ENCODE results near the gene PUDP. TPM values are rescaled to one million over a fixed set of nuclear protein-coding genes. Genes with fewer than 3 reads are reported as not detected.
"Not testable (repeated sequence)": the region's sequence is repeated elsewhere in the genome, so short reads cannot be mapped to it uniquely, and the experiment has no call there.

The PUDP gene
- total RNA-seq, 2 donors from 2014 or later, result 11.8 to 13.1 TPM

DNA sequence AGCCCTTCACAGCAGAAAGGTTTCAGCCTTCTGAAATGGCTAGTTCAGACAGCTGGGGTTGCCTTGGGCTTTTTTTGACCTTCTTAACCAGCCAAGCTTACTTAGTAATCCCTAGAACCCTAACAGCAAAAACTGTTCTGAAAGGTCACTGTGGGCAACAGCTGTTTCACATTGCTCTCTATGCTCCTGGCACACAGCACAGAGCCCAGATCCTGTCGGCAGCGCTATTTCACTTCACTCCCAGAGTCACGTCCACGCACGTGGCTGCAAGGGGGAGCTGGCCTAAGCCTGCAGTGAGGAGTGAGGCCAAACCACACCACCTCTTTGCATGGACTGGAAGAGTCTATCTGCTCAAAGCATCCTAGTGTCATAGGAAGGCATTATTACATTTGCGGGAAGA, 32.4 kb downstream of the PUDP start:
- no peak for DNase-seq (ENCODE audit: low spot score)
- intact Hi-C loops (cut with DNase I), result no loop called here

DNA sequence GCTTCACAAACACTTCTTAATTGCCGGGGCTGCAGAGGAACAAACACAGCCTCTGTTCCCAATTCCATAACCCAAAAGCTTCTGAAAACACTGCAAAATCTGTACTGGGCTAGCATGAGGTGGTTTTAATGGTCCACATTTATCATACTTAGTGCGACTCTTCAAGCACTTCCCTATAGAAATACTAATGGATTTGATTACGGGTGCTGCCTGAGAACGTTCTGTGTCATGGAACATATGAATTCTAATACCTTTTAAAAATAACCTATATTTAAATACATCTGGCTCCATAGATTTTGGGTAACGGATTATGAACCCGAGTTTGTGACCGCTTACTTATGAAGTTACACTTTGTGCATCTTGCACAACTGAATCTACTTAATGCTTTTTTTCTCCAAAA, 35.9 kb downstream of the PUDP start:
- DNase-seq (ENCODE audit: low spot score), result no peak
- intact Hi-C loops (cut with DNase I), result no loop called here

DNA sequence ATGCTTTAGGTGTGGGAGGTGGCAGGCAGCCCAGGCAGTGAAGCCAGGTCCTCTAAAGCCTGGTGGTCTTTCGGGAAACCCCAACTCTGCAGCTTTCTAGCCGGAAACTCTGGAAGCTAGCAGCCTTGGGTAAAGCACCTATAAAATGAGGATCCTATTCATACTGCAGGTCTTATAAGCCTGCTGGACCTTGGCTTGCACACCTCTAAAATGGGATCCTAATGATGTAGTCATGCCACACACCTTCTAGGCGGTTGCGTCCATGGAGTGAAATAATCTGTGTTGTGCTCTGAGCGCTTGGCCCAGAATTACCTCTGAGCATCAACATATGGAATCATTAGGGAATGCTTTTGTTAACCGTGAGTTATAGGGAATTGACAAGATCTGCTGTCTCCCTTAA, 36.4 kb downstream of the PUDP start:
- DNase-seq (ENCODE audit: low spot score), result no peak
- intact Hi-C loops (cut with DNase I), result no loop called here

DNA sequence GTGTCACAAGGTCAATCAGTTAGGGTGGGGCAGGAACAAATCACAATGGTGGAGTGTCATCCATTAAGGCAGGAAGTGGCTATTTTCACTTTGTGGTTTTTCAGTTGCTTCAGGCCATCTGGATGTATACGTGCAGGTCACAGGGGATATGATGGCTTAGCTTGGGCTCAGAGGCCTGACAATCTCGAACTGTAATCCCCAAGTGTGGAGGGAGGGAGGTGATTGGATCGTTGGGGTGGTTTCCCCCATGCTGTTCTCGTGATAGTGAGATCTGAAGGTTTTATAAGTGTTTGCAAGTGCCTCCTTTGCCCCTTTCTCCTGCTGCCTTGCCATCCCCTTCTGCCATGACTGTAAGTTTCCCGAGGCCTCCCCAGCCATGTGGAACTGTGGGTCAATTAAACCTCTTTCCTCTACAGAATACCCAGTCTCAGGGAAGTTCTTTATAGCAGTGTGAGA, 37.1 kb downstream of the PUDP start:
- intact Hi-C loops (cut with DNase I), result no loop called here
- no peak for DNase-seq (ENCODE audit: low spot score)

DNA sequence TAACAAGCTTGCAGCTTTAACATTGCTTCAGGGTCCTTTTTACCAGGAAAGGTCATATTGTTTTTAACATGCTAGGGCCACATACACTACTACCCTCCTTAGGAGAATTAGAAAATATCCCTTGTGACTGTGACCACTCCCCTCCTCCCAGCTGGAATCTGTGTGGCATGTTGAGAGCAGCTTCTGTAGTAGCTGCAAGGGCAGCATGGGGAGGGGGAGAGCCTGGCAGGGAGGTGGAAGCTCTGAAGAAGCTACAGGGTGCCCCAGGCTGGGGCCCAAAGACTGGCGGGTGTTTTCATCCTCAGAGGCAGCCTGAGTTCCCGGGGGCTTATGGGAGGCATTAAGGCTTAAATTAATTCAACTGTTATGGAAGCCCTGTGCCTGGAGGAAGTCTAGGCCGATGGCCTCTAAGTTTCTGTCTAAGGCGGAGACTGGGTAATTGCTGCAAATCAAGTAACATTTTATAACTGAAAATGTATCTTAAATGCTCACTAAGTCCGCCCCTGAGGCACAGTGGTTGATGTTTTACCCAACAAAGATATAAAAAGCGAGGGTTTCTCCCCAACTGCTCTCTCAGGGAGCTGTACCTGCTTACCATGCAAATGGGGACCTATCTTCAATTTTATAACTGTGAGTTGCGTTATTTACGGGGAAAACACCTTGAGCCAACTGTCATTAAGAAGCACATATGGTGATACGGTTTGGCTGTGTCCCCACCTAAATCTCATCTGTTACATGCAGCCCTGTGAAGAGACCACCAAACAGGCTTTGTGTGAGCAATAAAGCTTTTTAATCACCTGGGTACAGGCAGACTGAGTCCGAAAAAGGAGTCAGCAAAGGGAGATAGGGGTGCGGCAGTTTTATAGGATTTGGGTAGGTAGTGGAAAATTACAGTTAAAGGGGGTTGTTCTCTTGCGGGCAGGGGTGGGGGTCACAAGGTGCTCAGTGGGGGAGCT, 37.8 kb downstream of the PUDP start:
- intact Hi-C loops (cut with DNase I), result no loop called here
- no peak for DNase-seq (ENCODE audit: low spot score)

DNA sequence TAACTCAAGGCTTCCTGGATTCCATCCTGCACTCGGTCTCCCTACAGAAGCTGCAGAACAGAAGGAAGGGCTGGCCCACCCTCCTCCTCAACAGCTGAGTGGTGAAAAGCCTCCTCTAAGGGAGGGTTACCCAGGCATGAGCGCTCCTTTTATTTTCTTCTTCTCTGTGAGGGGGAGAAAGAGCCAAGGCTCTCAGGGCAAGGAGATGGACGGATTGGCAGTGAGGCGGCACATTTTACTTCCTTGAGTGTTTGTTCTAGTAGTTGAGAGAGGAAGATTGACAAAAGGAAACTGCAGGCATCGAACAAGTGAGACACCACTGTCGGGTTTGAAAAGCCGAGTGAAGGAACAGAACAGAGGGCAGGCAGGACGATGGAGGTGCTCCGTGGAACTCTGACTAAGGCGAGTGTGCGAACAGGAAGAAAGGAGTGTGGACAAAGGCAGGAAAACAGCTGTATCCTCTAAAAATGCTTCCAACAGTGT, 38.9 kb downstream of the PUDP start:
- DNase-seq (ENCODE audit: low spot score), result no peak
- intact Hi-C loops (cut with DNase I), result no loop called here

DNA sequence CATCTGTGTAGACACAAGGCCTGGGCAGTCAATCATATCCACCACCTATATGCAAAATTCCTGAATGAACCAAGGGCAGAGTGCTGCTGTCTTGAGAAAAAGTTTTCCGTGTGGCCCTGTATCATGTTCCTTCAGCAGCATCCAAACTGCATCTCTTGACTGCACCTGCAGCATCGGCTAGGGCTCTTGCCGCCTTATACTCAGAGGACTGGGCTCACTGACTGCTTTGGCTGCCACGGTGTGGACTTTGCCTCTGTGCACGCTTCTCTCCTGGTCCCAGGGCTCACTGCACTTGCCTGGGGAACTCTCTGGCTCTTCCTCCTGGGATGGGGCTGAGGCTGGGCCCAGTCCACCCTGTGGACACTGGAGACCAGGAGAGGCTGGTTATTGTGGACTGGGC, 39.9 kb downstream of the PUDP start:
- no peak for DNase-seq (ENCODE audit: low spot score)
- intact Hi-C loops (cut with DNase I), result no loop called here

DNA sequence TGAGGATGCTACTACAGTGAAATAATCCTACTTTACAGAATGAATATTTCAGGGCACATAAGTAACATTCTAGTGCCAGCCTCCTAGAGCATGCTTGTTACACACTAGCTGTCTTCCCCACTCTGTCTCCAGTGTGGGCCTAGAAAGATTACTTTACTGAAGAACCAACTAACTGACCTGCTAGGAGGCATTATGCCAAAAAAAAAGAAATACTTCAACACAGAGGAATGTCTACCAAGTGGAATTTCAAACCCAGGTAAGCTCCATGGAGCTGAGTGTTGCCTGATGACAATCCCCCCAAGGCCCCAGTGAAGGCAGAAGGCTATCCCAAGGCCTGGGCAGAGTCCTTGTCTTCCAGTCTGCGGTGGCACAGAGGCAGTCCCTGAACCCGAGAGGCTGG, 41.3 kb downstream of the PUDP start:
- DNase-seq (ENCODE audit: low spot score), result no peak
- intact Hi-C loops (cut with DNase I), result no loop called here

DNA sequence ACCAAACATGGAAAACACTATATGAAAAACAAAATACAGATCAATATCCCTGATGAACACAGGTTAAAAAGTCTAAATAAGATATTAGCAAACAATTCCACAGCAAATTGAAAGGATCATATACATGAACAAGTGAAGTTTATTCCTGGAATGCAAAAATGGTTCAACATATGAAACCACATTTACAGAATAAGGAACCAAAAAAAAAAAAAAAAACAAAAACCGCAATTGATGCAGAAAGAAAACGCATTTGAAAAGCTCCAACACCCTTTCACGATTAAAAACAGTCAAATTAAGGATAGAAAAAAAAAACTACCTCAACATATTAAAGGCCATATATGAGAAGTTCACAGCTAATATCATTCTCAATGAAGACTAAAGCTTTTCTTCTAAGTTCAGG, 45.8 kb downstream of the PUDP start:
- intact Hi-C loops (cut with DNase I), result no loop called here
- DNase-seq (ENCODE audit: low spot score), result no peak

DNA sequence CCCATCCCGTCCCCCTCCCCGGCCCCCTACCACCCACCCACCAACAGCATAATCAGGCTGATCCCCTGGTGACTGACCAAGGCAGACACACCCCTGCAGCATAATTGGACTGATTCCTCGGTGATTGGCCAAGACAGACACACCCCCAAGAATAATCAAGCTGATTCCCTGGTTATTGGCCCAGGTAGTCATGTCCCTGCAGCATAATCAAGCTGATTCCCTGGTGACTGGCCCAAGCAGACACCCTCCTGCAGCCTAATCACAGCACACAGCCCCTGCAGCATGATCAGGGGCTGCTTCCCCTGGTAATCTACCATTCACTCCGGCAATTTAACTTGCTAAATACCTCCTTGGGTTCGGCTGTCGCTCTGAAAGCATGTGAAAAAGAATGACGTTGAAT, 47.9 kb downstream of the PUDP start:
- intact Hi-C loops (cut with DNase I), result no loop called here
- no peak for DNase-seq (ENCODE audit: low spot score)

DNA sequence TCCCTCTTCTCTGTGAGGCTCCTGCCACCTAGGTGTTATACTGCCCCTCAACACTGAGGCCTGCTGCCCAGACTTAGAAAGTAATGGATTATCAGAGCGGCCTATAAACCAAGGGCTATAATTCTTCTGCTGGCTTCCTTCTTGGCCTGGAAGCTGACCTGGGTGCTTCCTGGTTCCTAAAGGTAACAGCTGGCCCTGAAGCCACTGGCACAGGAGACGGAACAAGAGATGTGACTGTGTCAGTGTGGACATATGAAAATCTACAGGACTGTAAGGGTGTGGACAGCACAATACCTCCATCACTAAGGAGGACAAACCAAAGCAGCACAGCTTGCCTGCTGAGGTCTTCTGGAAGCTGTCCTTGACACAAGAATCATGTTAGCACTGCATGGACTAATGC, 52.3 kb downstream of the PUDP start:
- DNase-seq (ENCODE audit: low spot score); intact Hi-C loops (cut with DNase I): not testable (repeated sequence)

DNA sequence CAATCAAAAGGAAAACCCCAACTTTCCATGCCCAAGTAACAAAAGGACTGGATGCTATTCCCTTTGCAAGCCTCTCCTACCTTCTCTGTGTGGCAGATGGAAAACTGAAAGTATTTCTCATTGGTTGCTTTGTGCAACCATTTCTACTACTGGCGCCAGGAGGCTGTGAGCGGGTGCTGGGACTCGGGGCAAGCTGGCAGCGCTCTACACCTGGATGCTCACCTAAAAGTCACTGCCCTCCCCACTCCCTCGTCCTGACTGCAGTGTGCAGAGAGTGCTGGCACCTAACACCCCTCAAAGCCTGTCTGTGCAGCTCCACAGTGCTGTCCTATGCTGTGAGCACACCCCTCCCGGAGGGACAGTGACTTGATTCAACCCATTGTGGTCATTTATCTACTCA, 54.6 kb downstream of the PUDP start:
- no peak for DNase-seq (ENCODE audit: low spot score)
- intact Hi-C loops (cut with DNase I), result no loop called here

DNA sequence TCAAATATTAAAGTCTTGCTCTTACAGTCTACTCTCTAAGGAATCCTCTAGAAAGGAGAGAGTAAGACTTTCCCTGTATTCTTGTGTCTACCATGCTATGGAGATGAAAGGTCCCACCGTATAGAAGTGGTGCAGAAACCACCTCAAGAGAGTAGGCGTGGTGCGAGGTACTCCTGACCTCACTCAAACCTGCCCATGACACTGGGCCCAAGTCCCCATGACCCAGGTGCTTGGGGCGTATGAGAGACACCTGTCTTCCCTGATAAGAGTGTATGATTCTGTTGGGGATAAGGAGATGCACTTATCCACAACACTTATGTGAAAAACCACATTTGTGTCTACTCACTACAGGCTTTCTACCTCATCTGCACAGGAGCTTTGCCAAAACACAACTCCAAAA, 55.4 kb downstream of the PUDP start:
- intact Hi-C loops (cut with DNase I), result no loop called here
- no peak for DNase-seq (ENCODE audit: low spot score)

DNA sequence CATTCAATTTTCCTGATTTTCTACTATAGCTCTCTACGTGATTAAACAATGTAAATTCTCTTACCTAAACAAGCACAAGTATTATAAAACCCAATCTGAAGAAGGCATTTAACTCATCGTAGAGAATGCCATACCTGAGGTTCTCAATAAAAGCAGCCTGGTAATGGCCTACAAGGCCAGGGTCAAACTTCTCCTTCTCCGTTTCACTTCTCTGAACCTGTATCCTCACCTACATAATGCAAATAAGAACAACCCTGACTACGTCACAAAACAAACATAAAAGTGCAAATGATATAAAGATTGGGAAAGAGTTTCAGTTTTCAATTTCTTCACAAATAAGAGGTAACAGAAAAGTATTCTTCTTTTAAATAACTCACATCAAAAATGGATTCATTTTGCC, 56.0 kb downstream of the PUDP start:
- intact Hi-C loops (cut with DNase I), result no loop called here
- no peak for DNase-seq (ENCODE audit: low spot score)

DNA sequence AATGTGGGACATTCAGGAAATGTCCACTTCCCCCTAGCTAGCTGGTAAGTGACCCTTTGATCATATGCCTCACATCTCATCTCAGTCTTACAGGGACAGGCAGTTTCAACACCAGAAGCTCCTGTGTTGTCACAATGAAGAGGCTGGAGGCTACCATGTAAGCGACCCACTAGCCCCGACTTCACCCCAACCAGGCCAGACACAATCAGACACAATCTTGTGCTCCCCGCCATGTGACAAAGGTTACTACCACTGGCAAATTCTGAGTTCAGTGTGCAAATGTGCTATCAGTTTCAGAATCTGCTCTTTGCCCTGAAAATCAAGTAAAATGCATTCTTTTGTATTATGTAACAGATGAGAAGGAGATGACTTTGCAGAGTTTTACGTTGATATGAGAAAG, 57.3 kb downstream of the PUDP start:
- DNase-seq (ENCODE audit: low spot score), result no peak
- intact Hi-C loops (cut with DNase I), result no loop called here

DNA sequence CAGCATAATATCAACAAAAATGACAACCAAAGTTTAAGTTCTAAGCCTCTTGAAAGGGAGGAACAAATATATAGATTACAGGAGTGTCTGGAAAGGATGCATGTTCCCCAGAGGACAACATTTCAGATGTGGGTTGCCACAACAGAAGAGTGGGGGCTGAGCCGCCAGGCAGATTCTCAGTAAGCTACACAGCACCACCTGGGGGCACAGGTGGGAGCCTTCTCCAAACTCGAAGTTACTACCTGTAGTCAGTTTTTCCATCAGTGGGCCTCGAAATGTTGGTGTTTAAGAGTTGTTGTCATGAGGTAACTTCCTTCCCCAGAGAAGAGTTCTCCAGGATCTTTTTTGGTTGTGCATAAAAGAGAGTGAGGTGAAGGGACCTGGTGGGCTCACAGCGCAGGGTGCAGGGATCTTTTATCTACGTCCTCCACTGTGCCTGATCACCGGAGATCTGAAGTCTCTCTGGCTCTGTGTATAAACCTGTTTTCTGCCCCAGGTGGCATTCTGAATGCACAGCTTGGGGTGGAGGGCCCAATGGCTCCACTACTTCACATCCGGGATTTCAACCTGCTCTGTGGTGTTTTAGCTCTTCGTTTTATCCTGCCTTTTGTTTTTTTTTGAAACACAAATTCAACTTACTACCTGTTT, 58.9 kb downstream of the PUDP start:
- intact Hi-C loops (cut with DNase I), result no loop called here
- no peak for DNase-seq (ENCODE audit: low spot score)

DNA sequence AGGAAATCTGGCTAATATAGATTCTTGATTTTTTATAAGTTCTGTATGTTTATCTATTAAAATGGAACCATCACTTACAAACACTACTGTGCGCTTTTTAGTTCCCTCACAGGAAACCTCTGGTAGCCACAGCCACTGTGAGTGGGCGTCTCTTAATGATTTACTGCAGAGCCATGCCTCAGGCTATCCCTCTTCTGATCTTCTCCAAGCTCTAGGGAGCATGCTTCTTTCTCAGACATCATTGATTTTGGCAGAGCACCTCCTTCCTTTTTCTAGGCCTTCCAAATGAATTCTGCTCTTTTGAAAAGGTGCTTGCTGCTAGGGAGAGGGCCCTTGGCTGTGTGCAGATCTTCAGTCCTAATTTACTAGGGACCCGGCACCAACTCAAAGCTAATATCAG, 61.6 kb downstream of the PUDP start:
- intact Hi-C loops (cut with DNase I), result no loop called here
- DNase-seq (ENCODE audit: low spot score), result no peak

DNA sequence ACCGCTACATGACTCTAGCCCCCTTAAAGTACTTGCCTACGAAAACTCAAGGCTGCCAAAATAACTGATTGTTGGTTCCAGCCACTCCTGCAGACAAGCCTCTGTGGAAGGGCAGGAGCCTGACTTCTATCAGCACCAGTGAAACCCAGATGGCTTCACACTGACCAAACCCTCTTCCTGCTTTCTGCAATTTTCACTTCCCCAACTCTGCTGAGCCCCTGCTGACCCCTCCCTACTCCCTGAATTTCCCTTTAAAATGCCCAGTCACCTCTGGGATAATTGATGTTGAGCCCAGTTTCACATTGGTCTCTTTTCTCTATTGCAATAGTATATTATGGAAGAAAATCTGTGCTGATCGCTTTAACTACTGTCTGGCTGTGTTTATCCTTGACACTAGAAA, 62.1 kb downstream of the PUDP start:
- intact Hi-C loops (cut with DNase I), result no loop called here
- DNase-seq (ENCODE audit: low spot score), result no peak

DNA sequence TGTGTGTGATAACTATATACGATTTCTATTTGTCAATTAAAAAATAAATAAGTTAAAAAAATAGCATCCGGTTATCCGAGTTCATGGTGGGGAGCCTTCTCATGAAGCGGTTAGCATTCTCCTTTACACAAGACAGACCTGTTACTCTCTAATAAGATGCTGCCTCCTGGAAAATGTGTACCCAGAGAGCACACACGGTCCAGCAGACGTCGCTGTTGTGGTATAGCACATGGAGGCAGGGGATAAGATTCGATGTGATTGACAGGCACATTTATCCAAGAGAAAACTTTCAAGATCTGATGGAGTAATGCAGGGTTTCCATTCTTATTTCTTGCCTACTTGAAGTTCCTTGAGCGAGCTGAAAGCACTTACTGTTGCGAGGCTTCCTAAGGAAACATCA, 63.1 kb downstream of the PUDP start:
- intact Hi-C loops (cut with DNase I), result no loop called here
- no peak for DNase-seq (ENCODE audit: low spot score)

DNA sequence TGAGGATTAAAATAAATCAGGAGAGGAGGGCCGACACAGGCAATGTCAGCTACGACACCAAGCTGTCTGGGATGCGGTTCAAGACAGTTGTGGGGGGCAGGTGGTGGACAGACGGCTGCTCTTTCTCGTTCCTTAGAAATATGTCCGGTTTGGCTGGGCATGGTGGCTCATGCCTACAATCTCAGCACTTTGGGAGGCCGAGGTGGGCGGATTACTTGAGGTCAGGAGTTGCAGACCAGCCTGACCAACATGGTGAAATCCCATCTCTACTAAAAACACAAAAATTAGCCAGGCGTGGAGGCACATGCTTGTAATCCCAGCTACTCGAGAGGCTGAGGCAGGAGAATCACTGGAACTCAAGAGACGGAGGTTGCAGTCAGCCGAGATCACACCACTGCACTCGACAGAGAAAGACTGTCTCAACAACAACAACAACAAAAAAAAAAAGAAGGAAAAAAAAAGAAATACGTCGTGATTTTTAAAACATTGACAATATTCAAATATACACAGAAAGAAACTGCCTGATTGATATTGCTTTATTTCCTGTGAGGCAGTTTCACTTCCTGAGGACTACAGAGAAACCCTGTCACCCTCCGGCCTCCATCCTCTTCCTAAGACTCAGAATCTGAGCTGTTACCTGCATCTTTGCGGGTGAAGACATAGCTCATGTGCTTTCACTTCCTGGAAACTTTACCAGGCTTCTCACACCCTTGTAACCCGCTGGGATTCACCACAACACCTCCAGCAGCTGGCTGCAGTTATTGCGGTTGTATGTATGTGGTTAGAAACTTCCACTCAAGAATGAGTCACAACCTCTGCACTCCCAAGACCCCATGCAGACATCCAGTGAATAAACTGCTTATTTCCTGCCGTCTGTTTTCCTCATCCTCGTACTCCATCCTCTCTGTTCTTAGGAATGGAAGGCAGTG, 64.2 kb downstream of the PUDP start:
- no peak for DNase-seq (ENCODE audit: low spot score)
- intact Hi-C loops (cut with DNase I), result no loop called here

Measured in posterior vena cava (tissue), 2 donors.